Measurements from ENCODE around the gene VEZF1. TPM values are rescaled to one million over a fixed set of nuclear protein-coding genes. Genes with fewer than 3 reads are reported as not detected.

The VEZF1 gene
- total and polyA plus RNA-seq, 2 donors (not counting 3 experiments of a cell fraction or from before 2014, with no cell fraction given): 27.8 to 59.0 TPM

DNA sequence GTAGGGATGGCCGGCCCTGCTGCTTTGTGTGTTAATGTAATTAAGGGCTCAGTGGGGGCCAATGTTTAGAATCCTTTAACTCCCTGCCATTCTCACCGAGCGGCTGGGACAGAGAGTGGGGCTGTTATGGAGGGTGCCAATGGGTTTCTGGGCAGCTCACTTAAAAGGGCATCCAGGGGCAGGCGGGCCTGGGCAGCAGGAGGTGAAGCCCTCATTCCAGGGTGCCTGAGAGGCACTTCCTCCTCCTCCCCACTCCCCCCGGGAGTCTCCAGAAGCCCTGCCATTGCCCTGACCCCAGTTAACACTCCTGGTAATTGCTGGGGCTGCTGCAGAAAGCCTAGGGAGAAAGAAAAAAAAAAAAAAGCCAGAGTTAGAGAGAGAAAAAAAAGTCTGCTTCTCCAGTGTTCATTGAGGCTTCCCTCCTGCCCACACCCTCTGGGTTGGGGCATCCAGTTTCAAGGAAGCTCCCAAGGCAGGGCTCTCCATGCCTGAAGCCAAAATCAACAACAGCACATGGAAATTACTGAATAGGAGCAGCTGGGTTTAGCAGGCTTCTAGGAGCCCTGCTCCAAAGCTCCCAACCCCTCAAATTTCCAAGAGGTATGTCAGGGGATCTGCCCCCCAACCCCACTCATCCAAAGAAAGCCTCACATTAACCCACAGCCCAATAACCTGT is 60.9 kb downstream of the VEZF1 start:
- BruUV-seq (replicated peaks): no TSS peak
- Histone ChIP-seq H3K4me1 (ENCODE audit: control insufficient read depth, extremely low read depth, insufficient read depth, low read length) (peaks cover 27% of the 10 kb centered on the region), H3K27ac (ENCODE audit: insufficient read depth, low read depth, low read length) (no peak overlapping the region), H3K79me2 (ENCODE audit: control insufficient read depth, insufficient read depth, low read length) (no peaks in the 10 kb centered on the region), H3K9me1 (replicated peaks; ENCODE audit: control insufficient read depth, extremely low read depth, insufficient read depth, low read length) (no peaks in the 10 kb centered on the region), H3K36me3 (ENCODE audit: control insufficient read depth in 2 of 2, extremely low read depth in 1 of 2, insufficient read depth in 2 of 2, low read length in 2 of 2) (no peaks in the 10 kb centered on the region), H3K27me3 (ENCODE audit: control insufficient read depth in 2 of 2, insufficient read depth in 2 of 2, low read length in 2 of 2) (no peaks in the 10 kb centered on the region), H3K9me3 (replicated peaks; ENCODE audit: control insufficient read depth, insufficient read depth, low read length) (no peaks in the 10 kb centered on the region), H3K4me3 (replicated peaks in 1 of 3; ENCODE audit: insufficient read depth in 1 of 3, low read depth in 1 of 3, low read length in 3 of 3) (no peak overlapping the region), H2AFZ (ENCODE audit: low read depth, low read length) (no peak overlapping the region), H3K9ac (replicated peaks; ENCODE audit: extremely low read depth, insufficient read depth, low read length) (no peak overlapping the region), H4K20me1 (replicated peaks; ENCODE audit: control insufficient read depth, extremely low read depth, insufficient read depth, low read length) (no peaks in the 10 kb centered on the region), H3K4me2 (ENCODE audit: insufficient read depth, low read length) (no peak overlapping the region)
- DNase-seq (ENCODE audit: low read depth, low spot score) (peak; percentile 73), FAIRE-seq (peak; percentile 59)
- TF ChIP-seq, protein P1, sequence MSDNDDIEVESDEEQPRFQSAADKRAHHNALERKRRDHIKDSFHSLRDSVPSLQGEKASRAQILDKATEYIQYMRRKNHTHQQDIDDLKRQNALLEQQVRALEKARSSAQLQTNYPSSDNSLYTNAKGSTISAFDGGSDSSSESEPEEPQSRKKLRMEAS (IDR thresholded peaks at IDR 0.05; ENCODE audit: insufficient read depth, insufficient read length): no peak
- TF ChIP-seq, protein P2, sequence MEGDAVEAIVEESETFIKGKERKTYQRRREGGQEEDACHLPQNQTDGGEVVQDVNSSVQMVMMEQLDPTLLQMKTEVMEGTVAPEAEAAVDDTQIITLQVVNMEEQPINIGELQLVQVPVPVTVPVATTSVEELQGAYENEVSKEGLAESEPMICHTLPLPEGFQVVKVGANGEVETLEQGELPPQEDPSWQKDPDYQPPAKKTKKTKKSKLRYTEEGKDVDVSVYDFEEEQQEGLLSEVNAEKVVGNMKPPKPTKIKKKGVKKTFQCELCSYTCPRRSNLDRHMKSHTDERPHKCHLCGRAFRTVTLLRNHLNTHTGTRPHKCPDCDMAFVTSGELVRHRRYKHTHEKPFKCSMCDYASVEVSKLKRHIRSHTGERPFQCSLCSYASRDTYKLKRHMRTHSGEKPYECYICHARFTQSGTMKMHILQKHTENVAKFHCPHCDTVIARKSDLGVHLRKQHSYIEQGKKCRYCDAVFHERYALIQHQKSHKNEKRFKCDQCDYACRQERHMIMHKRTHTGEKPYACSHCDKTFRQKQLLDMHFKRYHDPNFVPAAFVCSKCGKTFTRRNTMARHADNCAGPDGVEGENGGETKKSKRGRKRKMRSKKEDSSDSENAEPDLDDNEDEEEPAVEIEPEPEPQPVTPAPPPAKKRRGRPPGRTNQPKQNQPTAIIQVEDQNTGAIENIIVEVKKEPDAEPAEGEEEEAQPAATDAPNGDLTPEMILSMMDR (IDR thresholded peaks at IDR 0.05; ENCODE audit: extremely low read depth in 1 of 2, insufficient read depth in 1 of 2, low read depth in 1 of 2, low read length in 2 of 2): no peak
- TF ChIP-seq POLR2AphosphoS5 (IDR thresholded peaks at IDR 0.05; ENCODE audit: insufficient read depth, low read depth, low read length): peak; percentile 14
- no peak for TF ChIP-seq EZH2 (IDR thresholded peaks at IDR 0.05; ENCODE audit: borderline replicate concordance, low read depth, low read length, severe bottlenecking)
- no peak for TF ChIP-seq JUN (IDR thresholded peaks at IDR 0.05; ENCODE audit: borderline replicate concordance, insufficient read depth, insufficient read length, low read depth)
- intact Hi-C loops (cut with micrococcal nuclease) (no loop called here), dilution Hi-C loops (cut with MboI; ENCODE audit: extremely low pct_ligation_motif_present, low sequenced_read_pairs) (no loop called here)
- ChIA-PET POLR2A (interaction anchor here (0.8 to 1.0 kb wide), 3 partner anchors 20 to 27 kb away, joined by 4 to 12 read pairs (median 4); no protein-coding TSS in a partner anchor), CTCF (interaction anchor here (0.8 to 2.5 kb wide), 13 partner anchors 9 to 72 kb away, joined by 3 to 8 read pairs (median 4); no protein-coding TSS in a partner anchor)

Measured in endothelial cell of umbilical vein (primary cell).